Muscle of arm (tissue), 12 donors: ENCODE data around the gene VEGFA. TPM values are rescaled to one million over a fixed set of nuclear protein-coding genes. Genes with fewer than 3 reads are reported as not detected.

Experiments
- DNase-seq: peaks from one replicate; pipeline ENCODE4 v3.0.0-alpha.2; 2013
- polyA plus RNA-seq, 12 donors: library from polyadenylated mRNA; unstranded; fragments of 120-200 nt; gene quantifications; one replicate each; pipeline ENCODE4 v1.2.1, GENCODE V29; 2013; ENCODE audit not compliant: insufficient read length in 12 of 12

VEGFA gene
- polyA plus RNA-seq, 12 donors: 53.9 to 123 (median 69.4) TPM; not detected in 1

- DNase-seq: no peak
Measured at GRCh38 chr6:43737272-43738081, 32.5 kb upstream of the VEGFA start.

GRCh38 chr6:43738267-43738676 is 31.7 kb upstream of the VEGFA start:
- DNase-seq: no peak

GRCh38 chr6:43738877-43739641 is 31.0 kb upstream of the VEGFA start:
- no peak for DNase-seq

GRCh38 chr6:43739642-43740091 is 30.3 kb upstream of the VEGFA start:
- DNase-seq: no peak

GRCh38 chr6:43740321-43740960 is 29.6 kb upstream of the VEGFA start:
- DNase-seq: no peak

GRCh38 chr6:43740961-43741764 is 28.8 kb upstream of the VEGFA start:
- no peak for DNase-seq

GRCh38 chr6:43741829-43742228 is 28.2 kb upstream of the VEGFA start:
- no peak for DNase-seq

- no peak for DNase-seq
Measured at GRCh38 chr6:43742285-43742684, 27.7 kb upstream of the VEGFA start.

- DNase-seq: no peak
Measured at GRCh38 chr6:43742931-43743632, 26.9 kb upstream of the VEGFA start.

- no peak for DNase-seq
Measured at GRCh38 chr6:43743682-43744381, 26.2 kb upstream of the VEGFA start.

- no peak for DNase-seq
Measured at GRCh38 chr6:43744491-43744890, 25.5 kb upstream of the VEGFA start.

GRCh38 chr6:43744931-43745727 is 24.9 kb upstream of the VEGFA start:
- no peak for DNase-seq

- DNase-seq: no peak
Measured at GRCh38 chr6:43746071-43746470, 23.9 kb upstream of the VEGFA start.

- peak; percentile 68 for DNase-seq
Measured at GRCh38 chr6:43746613-43747102, 23.4 kb upstream of the VEGFA start.

- no peak for DNase-seq
Measured at GRCh38 chr6:43747784-43748183, 22.2 kb upstream of the VEGFA start.

GRCh38 chr6:43748765-43749164 is 21.2 kb upstream of the VEGFA start:
- no peak for DNase-seq

GRCh38 chr6:43749461-43749860 is 20.6 kb upstream of the VEGFA start:
- DNase-seq: no peak

- no peak for DNase-seq
Measured at GRCh38 chr6:43750622-43751021, 19.4 kb upstream of the VEGFA start.

GRCh38 chr6:43753570-43754183 is 16.3 kb upstream of the VEGFA start:
- no peak for DNase-seq
